DMS53 (cell line): ENCODE data around the gene PREX1.

ENCODE experiments used
- DNase-seq: peaks from one replicate; lab custom pipeline; 2025; lab: John Stamatoyannopoulos, UW

Gene PREX1

GRCh38 chr20:48732081-48732829 lies 95.5 kb downstream of the PREX1 start:
- DNase-seq = no peak

DNA sequence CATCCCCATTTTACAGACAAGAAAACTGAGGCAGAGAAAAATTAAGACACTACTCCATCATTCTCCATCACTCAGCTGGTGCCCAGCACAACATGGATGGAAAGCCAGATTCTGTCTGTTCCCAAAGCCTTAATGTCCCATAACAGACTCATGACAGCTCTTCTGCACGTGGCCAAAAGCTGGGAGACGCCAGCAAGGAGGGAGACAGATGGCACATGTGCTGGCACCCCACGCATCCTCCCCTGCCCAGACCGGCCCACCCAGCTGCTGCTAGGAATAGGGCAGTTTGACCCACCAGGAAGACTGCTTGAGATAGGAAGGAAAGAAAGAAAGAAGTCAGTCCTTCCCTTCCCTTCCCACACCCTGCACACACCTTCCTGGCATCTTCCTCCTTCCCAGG lies 96.3 kb downstream of the PREX1 start:
- no peak for DNase-seq

- no peak for DNase-seq
Observed at GRCh38 chr20:48730977-48731376, 96.8 kb downstream of the PREX1 start.

DNA sequence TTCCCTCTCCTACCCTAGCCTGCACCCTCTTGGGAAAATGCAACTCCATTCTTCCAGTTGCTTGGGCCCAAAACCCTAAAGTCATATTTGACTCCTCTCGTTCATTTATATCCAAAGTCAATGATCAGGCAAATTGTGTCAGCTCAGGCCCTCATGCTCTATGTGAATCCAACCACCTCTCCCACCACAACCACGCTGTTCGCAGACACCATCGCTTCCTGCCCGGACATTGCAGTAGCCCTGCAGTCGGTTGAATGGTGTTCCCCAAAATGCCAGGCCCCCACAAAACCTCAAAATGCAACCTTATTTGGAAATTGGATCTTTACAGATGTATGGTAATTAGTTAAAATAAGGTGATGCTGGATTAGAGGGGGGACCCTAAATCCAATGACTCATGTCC lies 98.3 kb downstream of the PREX1 start:
- no peak for DNase-seq

DNA sequence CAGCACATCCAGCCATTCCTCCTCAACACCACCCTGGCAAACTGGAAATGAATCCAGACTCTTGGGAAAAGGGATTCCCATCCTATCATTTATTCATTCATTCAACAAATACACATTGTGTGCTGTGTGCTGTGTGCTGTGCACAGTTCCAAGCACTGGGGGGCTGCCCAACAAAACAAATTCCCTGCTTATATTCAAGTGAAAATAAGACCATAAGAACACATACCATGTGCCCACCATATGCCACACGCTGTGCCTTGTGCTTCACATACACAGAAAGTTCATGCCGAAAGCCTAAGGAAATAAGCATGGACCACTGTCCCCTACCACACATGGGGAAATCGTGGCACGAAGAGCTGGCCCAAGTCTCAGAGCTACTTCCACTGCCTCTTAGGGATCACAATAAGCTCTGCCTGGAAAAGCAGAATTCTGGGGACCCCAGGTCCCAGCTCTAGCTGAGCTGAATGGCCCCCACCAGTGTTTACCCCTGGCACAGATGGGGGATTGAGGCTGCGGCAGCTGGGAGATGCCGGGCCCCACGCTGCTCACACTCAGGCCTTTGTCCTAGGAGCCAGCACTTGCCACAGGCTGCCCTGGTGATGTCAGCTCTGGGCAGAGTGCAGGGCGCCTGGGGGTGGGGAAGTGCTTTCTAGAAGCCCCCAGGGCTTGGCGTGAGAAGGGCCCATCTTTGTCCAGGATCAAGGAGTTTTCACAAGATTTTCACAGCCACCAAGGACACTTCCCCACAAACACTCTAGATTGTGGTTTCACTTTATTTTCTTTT lies 99.6 kb downstream of the PREX1 start:
- no peak for DNase-seq

DNA sequence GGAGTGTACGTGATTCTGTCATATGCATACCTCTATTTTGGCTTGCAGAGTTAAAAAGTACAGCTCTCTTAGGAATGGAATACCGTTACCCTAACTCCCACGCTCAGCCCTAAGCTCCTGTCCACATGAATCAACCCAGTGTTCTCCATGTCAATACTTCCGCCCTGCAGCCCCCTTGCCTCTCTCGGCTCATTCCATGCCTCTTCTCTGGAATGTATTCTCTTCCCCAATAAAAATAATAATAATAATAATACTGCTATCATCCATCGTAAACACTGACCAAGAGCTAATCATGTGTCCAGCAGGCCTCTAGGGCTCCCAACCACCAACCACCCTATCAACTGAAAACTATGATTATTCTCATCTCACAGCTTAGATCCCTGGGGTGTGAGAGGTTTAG lies 100.6 kb downstream of the PREX1 start:
- DNase-seq = no peak

- no peak for DNase-seq
Observed at GRCh38 chr20:48725555-48725991, 102.2 kb downstream of the PREX1 start.

DNA sequence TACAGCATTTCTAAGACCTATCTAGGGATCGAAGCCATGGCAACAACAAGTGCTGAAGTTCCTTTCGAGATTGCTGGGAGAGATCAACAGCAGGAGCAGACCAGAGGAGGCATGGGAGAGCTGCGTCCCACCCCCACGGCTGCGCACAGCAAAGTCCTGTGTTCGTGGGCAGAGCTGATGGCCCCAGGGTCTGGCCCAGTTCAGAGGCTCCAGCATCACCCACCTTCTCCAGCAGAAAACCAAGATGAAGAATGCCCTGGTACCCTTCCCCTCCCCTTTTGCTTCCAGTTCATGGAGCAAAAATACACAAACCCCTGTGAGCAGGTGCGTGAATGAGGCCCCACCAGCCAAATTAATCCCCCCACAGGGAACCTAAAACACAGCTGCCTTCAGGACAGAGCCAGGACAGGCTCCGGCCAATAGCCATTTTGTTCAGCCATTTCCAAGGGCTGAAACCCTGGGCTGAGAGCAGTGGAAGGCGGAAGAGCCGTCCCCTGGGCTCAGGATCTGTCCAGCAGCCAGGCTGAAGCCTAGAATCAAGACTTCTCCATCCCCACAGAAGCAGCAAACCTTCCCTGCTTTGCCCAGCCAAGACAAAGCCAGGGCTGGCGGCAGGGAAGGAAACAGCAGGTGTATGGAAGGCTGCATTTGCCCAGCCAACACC lies 102.8 kb downstream of the PREX1 start:
- DNase-seq = no peak

DNA sequence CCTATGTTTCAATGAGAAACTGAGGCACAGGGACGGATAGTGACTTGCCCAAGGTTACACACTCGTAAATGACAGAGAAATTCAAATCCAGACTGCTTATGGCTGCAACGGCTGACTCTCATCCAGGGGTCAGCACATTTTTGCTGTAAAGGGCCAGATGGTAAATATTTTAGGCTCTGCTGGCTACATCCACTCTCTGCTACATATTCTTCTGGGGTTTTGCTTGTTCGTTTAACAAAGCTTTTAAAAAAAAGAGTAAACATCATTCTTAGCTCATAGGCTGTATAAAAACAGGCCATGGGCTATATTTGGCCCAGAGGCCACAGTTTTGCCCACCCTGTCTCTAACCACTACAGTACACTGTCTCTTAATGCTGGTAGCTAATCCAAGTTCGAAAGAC lies 103.4 kb downstream of the PREX1 start:
- no peak for DNase-seq

- no peak for DNase-seq
Observed at GRCh38 chr20:48723308-48724264, 104.2 kb downstream of the PREX1 start.

DNA sequence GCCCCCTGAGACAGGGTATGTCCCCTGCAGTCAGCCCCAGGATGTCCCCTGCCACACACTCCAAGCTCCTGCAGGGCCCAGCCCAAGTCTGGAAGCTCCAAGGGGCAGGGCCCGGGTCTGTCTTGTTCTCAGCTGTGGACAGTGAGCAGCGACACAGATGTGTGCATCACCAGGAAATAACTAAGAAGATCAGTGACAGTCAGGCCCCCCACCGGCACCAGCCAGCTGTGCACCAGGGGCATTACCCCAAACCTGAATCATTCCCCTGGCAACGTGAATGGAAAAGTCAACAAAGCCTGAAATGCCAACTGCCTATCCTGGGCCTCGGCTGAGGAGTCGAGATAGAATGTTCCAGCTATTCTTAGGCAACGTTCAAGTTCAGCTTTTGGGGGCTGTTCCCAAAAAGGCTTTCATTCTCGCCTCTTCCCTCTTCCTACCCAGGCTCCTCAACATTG lies 105.0 kb downstream of the PREX1 start:
- no peak for DNase-seq

DNA sequence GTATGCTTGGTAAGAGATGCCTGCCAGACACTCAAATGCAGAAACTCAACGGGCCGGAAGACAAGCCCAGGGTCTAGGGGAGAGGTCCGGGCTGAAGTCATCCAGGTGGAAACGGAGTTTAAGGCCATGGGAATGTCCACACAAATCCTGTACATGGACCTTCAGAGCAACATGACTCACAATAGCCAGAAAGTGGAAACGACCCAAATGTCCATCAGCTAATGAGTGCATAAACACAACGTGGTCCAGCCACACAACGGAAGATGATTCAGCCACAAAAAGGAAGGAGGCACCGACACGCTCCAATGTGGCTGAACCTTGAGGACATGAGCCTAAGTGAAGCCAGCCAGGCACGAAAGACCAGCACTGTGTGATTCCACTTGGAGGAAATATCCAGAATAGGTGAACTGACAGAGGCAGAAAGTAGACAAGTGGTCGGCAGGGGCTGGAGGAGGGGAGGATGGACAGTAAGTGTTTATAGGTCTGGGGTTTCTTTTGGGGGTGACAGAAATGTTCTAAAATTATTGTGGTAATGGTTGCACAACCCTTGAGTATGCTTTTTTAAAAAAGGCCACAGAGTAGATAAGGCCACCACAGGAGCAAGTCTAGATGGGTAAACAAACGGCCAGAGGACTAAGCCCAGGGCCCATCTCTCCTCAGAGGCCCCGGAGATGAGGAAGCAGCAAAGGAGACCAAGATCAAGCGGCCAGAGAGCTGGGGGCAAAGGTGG lies 105.6 kb downstream of the PREX1 start:
- no peak for DNase-seq

DNA sequence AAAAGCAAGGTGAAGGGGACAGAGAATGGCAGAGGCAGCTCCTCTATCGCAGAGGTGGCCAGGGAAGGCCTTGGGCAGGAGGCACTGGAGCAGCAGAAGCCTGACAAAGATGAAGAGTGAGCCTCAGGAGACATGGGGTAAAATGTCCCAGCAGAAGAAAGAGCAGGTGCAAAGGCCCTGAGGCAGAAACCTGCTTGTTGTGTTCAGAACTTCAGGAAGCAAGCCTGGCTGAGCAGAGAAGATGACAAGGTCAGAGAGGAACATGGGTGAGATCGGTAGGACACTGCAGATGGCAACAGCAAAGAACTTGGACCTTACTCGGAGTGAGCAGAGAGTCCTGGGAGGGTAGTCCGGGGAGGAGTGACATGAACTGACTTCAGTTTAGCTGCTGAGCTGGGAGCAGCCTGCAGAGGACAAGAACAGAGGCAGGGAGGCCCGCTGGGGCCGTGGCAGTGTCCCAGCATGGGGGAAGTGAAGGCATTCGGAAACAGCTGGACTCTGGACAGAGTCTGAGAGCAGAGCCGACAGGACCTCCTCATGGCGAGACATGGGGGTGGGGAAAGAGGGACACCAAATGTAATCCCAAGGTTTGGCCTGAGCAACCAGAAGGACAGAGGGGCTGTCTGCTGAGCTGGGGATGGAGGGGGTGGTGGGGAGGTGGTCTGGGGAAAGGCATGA lies 106.3 kb downstream of the PREX1 start:
- DNase-seq = no peak

GRCh38 chr20:48720256-48720985 lies 107.4 kb downstream of the PREX1 start:
- no peak for DNase-seq

- DNase-seq = no peak
Observed at GRCh38 chr20:48719598-48720255, 108.1 kb downstream of the PREX1 start.

- no peak for DNase-seq
Observed at GRCh38 chr20:48718786-48719578, 108.8 kb downstream of the PREX1 start.

GRCh38 chr20:48717680-48718223 lies 110.0 kb downstream of the PREX1 start:
- DNase-seq = no peak

DNA sequence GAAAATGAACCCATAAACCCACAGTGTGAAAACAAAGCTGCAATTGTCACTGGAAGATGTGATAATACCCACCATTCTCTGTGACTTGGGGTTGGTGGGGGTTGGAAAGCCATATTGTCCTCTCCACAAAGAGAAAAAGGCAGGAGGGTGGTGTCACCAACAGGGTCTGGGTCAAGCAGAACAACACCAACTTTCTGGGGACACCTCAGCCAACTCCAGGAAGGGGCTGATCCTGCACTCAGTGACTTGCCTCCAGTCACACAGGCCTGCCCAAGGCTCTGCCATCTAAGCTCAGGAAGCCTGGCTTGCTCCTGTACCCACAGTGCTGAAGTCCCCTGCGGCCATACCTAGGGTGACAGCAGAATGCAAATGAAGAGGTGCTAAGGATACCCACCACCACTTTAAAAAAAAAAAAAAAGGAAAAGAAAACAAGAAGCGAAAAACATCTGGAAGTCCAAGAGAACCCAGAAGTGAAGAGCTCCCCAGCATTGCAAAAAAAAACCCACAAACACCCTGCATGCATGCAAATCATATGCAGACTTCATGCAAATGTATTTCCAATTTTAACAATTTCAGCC lies 110.6 kb downstream of the PREX1 start:
- DNase-seq = no peak
